Measurements from ENCODE around the gene SUPT16H.
"Not testable (repeated sequence)": the region's sequence is repeated elsewhere in the genome, so short reads cannot be mapped to it uniquely, and the experiment has no call there.

SUPT16H gene

GRCh38 chr14:21383848-21384493 is at the start of gene SUPT16H:
TSS of gene SUPT16H (minus strand) at chr14:21384019. CDS start at chr14:21383927, 92 bp downstream.
- peak; percentile 98 for DNase-seq

DNA sequence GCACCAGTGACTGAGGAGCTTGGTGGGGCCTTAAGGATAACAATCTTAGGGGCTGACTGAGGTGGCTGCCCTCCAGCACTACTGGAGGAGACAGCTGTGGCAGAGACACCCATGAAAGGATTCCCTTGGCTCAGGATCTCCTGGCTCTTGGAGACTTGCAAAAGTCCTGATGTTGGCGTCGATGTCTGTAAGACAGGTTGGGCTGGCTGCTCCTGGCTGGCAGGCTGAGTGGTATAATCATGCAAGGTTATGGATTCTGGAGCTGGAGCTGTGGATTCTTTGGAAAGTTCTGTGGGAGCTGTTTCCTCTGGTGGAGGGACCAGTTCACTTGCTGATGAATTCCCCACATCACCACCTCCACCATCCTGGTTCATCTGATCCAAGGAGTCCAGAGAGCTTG is 47.3 kb upstream of the SUPT16H start:
- DNase-seq = no peak

DNA sequence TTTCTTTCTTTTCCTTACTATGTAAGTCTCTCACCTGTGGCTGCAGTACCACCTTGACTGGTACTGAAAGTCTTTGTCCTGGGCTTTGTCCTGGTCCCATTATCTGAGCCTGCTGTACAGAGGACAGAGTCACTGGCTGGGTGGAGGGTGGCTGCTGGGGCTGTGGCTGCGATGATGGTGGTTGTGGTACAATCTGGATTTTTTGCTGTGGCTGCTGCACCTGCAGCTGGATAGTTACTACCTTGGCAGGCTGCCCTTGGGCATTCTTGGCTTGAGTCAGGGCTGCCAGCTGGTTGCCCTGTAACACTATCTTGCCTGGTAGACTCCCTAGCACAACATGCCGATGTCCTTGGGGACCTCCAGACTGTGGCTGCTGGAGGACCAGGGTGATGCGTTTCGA is 45.1 kb upstream of the SUPT16H start:
- DNase-seq = peak; percentile 89

DNA sequence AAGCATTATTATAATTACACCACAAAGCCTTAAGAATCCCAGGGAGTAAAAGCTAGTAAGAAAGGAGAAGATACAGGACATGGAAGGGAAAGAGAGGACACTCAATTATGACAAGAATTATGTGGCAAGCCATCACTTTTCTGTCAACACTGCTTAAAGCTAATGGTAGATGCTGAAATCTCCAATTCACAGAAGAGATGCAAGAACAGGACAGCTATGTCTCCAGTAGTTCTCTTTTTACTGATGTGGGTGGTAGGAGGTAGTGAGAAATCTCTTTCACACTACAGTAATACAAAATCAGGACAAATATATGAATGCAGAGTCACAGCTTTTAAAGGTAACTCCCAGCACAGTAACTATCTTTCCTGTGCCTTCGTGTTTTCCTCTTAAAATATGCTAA is 42.9 kb upstream of the SUPT16H start:
- DNase-seq = no peak

DNA sequence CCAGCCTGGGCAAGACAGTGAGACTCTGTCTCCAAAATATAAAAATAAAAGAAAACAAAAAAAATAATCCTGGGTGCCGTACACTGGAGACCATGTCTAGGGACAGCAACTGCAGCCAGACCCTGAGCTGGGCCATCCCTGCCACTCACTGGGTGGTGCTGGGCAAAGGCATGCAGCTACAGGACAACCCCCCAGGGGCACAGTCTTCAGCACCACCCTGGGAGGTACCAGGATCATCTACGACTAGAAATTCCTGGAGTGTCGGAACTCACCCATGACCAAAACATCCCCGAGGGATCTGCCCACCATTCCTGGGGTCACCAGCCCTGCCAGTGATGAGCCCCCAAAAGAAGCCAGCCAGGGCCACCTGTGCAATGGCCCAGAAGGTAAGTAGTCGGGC is 35.7 kb upstream of the SUPT16H start:
- DNase-seq = no peak

GRCh38 chr14:21415329-21415728 is 31.5 kb upstream of the SUPT16H start:
- DNase-seq = no peak

DNA sequence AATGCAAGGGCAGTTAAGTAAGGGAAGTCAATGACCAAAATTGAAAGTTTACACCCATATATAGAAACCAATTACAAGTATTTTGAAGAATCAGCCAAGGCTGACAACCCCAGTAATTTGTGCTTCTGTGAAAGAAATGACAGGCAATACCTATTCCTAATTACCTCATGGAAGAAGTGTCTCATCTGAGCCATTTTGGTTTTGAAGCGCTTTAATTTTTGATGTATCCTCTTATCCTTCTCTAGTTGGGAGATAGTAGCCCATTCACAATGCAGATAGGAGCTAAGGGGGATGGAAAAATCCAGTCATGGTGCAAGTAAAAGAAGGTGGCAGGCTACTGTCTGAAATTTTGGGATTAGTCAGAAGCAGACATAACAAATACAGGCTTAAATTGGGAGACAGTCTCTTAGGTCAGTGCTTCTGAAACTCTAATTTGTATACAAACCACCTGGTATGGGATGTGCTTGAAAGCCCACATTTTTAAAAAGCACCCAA is 30.4 kb upstream of the SUPT16H start:
- no peak for DNase-seq

DNA sequence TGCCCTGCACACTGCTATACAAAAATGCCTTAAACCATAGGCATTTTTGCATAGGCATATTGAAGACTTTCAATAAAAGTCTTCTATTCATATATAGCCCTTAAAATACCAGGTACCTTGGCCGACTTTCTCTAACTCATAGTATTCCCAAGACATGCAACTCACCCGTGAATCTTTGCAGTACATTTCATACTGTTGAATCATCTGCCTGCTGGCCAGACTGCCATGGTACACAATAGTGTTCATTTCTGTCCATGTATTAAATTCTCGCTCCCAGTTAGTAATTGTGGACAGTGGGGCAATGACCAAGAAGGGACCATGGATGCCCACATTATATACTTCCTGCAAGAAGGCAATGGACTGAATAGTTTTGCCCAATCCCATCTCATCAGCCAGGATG is 24.3 kb upstream of the SUPT16H start:
- no peak for DNase-seq

- DNase-seq = no peak
These were observed 22.4 kb upstream of the SUPT16H start for GRCh38 chr14:21406213-21406612.

- no peak for DNase-seq
These were observed 21.3 kb upstream of the SUPT16H start for GRCh38 chr14:21405097-21405496.

DNA sequence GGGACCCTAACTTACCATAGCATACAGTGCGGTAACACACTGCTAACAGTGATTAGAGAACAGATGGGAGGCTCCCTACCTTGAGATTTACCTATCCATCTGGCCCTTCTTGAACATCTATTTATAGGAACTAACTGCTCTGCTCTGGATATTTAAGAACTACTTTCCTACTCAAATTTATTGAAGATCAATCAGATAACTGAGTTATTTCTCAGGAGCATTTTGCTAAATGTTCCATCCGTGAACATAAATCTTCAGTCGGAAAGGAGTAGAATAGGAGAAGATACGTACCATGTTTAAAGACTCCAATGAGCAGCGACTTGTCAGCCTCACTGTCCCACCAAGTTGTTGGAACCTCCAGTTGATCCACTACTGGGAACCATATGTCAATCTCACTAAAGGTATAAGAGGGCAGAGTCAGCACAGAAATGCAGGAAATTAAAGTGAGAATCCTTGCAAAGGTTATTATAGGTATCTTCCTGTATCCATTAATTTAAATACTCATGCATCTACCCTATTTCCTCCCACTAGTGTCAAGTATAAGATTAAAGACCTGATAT is 15.6 kb upstream of the SUPT16H start:
- DNase-seq = no peak

- DNase-seq = no peak
These were observed 15.1 kb upstream of the SUPT16H start for GRCh38 chr14:21398901-21399300.

DNA sequence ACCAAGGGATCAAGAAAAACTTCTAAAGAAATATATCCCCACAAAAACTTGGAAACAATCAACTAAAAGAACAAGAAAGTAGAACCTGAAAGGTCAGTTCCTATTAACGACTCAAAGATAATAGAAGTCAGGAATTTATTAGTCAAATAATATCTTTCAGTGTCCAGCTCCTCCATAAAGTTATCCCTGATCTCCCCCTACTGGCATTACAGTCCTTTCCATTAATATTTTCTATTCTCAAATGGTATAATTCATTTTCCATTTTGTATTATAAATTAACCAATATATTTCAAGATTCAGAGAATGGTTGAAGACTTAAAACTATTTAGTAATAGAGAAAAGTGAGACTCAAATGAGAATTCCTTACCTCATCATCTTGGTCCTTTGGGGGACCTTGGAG is 11.6 kb upstream of the SUPT16H start:
- DNase-seq = no peak

DNA sequence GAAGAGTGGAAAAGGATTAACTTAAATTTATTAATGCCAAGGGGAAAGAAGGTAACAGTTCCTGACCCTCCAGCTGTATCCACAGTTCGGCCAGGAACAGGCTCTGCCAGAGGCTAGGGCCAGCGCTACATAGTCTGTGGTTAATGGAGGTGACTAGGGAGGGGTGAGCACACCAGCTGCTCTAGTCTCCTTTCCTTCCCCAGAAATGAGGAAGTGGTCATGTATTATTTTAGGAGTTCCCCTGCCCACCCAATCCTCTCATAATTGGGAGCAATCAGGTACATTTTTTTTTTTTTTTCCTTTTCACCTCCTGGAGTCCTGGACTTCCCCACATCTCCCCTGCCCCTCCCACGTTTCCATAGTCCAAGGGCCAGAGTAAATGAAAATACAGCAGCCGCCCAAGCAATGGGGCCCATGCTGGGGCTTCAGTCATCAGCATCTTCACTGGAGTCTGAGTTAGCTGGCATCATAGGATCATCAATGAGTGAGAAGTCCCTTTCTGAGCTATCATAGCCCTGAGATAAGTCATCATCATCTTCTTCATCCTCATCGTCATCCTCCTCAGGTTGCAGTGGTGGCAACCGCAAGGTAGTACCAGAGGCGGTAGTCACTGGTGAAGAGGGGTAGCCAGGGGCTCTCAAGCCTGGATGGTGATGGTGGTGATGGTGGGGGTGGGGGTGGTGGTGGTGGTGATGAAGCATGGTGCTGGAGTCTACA is 1.5 kb upstream of the SUPT16H start:
- no peak for DNase-seq

- peak; percentile 29 for DNase-seq
These were observed 654 bp upstream of the SUPT16H start for GRCh38 chr14:21384494-21384851.

- peak; percentile 56 for DNase-seq
These were observed 652 bp downstream of the SUPT16H start for GRCh38 chr14:21382886-21383847.

- DNase-seq = no peak
These were observed 1.7 kb downstream of the SUPT16H start for GRCh38 chr14:21382095-21382494.

DNA sequence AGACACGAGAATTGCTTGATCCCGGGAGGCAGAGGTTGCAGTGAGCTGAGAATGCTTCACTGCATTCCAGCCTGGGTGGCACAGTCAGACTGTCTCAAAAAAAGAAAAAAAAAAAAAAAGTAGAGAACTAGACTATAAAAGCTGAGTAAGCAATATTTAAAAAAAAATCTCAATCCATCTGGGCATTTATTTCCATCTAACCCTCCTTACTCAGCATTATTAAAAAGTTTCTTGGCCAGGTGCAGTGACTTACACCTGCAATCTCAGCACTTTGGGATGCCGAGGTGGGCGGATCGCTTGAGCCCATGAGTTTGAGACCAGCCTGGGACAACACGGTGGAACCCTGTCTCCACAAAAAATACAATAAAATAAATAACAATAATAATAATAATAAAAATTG is 4.5 kb downstream of the SUPT16H start:
- DNase-seq = no peak

DNA sequence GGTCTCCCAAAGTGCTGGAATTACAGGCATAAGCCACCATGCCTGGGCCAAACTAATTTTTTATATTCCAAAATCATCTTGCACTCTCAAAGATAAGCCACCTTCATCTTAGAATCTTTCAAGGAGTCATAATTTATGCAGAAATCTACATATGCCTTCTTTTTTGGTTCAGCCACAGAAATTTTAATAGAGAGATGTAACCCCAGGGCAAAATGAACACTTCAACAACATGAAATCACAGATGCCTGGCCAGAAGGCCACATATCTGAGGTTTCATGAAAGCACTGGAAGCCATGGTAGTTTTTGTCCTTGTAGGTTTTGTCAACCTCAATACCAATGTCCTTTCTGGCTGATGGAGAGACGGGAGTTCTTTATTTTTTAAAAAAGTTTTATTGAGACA is 9.8 kb downstream of the SUPT16H start:
- no peak for DNase-seq

GRCh38 chr14:21372814-21373213 is 11.0 kb downstream of the SUPT16H start:
- not testable (repeated sequence) for DNase-seq

DNA sequence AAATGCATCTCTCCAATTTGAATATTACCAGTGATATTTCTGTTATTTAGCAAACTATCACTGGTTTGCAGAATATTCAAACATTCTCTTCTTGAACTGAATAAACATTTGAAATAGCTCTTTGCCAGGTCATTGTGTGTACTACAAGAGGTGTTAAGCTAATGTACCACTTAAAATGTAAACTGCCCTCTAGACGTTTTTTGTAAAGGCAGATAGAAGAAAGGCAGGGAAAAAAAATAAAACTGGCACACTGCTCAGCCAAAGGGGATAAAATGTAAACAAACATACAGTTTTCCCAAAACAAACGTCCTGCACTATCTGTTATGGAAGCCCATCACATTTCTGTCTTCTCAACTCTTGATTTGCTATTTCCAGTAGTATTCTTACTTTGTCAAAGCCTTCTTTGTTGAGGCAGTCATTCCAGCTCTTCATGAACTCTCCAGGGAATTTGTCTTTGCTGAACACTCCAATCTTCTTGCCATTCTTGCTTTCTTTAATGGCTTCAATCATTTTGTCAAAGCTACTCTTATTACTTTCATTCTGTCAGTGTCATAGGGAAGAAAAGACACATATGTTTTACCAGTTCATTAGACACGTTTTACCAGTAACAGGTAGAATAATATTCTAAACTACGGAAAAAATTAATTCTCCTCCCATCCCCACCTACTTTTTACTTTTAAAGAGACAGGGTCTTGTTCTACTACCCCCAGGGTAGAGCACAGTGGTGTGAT is 13.7 kb downstream of the SUPT16H start:
- DNase-seq = no peak

DNA sequence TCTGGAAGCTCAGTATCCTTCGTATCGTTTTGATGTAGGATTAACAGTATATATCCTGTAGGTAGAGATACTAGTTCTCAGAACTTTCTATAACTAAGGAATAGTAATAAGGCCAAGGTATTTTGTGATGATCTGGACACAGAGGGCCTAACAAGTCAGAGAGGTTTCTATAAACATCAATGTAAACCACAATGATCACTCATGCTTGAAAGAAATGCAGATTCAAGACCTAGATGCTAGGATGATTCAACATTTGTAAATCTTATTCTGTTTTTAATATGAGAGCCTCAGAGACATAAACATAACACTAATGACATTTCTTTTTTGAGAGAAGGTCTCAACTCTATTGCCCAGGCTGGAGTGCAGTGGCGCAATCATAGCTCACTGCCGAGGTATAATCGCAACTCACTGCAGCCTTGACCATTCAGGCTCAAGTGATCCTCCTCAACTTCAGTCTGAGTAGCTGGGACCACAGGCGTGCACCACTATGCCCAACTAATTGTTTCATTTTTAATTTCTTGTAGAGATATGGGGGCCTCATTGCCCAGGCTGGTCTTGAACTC is 16.2 kb downstream of the SUPT16H start:
- no peak for DNase-seq

Measured in NCI-H1105 (cell line).